A549 (cell line): ENCODE data around the gene CDC14B. TPM values are rescaled to one million over a fixed set of nuclear protein-coding genes. Genes with fewer than 3 reads are reported as not detected.
A peak's percentile ranks its signal among the peaks of the same experiment; 100 is the strongest.

Experiments
- ATAC-seq, 2 experiments: fragments of 200-7000 bp in 1 of 2; fragments of >200 bp in 1 of 2; cut with Nextera tagmentation in 1 of 2; cut with Tn5 transposase in 1 of 2; 3 replicates each; pipeline versions ENCODE4 v1.8.0 to v1.9.1; 2018 to 2020; ENCODE audit warnings: mild to moderate bottlenecking in 1 of 2, moderate library complexity in 1 of 2
- CTCF ChIA-PET: fragments of 300-600 bp; sonication (Branson Sonifier 250); formaldehyde crosslinking; extraction: SDS; loops from one replicate; lab custom pipeline; 2021; ENCODE audit warnings: antibody characterized with exemption, inconsistent platforms; lab: Yijun Ruan, JAX
- POLR2A ChIA-PET: fragments of 350-600 bp; formaldehyde crosslinking; extraction: SDS; loops from one replicate; lab custom pipeline; 2021; ENCODE audit warnings: antibody characterized with exemption, inconsistent platforms; lab: Yijun Ruan, JAX
- DNase-seq, 2 experiments: peaks; one replicate each; pipeline versions ENCODE4 v3.0.0 to v3.0.0-alpha.2; 2011 to 2016; ENCODE audit warnings: low read depth in 1 of 2, low spot score in 1 of 2
- FAIRE-seq: peaks from 2 replicates; lab custom pipeline; 2011; peaks lifted over from hg19 to GRCh38; lab: Jason Lieb, UNC
- H3K27ac ChIP-seq, 2 experiments: fragments of >200 bp; sonication (Bioruptor Twin); formaldehyde crosslinking; 3 replicates each; pipeline ENCODE4 v1.5.1; 2016 to 2017
- H3K4me1 ChIP-seq: fragments of >200 bp; sonication (Bioruptor Twin); formaldehyde crosslinking; 3 replicates; pipeline ENCODE4 v1.6.1; 2016
- H3K4me2 ChIP-seq: fragments of >200 bp; sonication (Bioruptor Twin); formaldehyde crosslinking; 3 replicates; pipeline ENCODE4 v1.6.1; 2016
- H3K4me3 ChIP-seq: fragments of >200 bp; sonication (Bioruptor Twin); formaldehyde crosslinking; 3 replicates; pipeline ENCODE4 v1.5.1; 2016
- H3K9me3 ChIP-seq: fragments of >200 bp; sonication (Bioruptor Twin); formaldehyde crosslinking; 3 replicates; pipeline ENCODE4 v1.6.1; 2016
- BHLHE40 ChIP-seq: IDR thresholded peaks from 2 replicates; pipeline ENCODE4 v1.6.1; 2012; ENCODE audit warnings: low read depth, low read length, inconsistent platforms
- CBX2 ChIP-seq: fragments of 200-600 bp; sonication (generic); IDR thresholded peaks from 2 replicates; pipeline ENCODE4 v1.6.1; 2016; ENCODE audit warnings: low read depth, mild to moderate bottlenecking, borderline replicate concordance
- ESRRA ChIP-seq: fragments of 150-350 bp; IDR thresholded peaks from 2 replicates; pipeline ENCODE4 v1.6.1; 2014; ENCODE audit warnings: mild to moderate bottlenecking, low read length, borderline replicate concordance
- FOSL2 ChIP-seq, 2 experiments: fragments of 450-650 bp in 1 of 2; fragments of >200 bp in 1 of 2; sonication (Bioruptor Twin) in 1 of 2; formaldehyde crosslinking; IDR thresholded peaks; 2 replicates each; pipeline versions ENCODE4 v1.5.0 to v1.6.1; 2016 to 2020; ENCODE audit warnings: mild to moderate bottlenecking in 1 of 2, moderate library complexity in 1 of 2
- HDAC2 ChIP-seq: fragments of 200-600 bp; sonication (generic); IDR thresholded peaks from 2 replicates; pipeline ENCODE4 v1.6.1; 2016
- HEYL ChIP-seq: fragments of 250-450 bp; sonication (Bioruptor Pico); IDR thresholded peaks from 2 replicates; pipeline ENCODE4 v1.8.0; 2021; ENCODE audit warnings: mild to moderate bottlenecking, moderate library complexity
- HOXA7 ChIP-seq: fragments of 250-450 bp; sonication (Bioruptor Pico); IDR thresholded peaks from 2 replicates; pipeline ENCODE4 v1.5.0; 2020; ENCODE audit warnings: mild to moderate bottlenecking, moderate library complexity
- HOXB13 ChIP-seq: fragments of 250-450 bp; sonication (Bioruptor Pico); IDR thresholded peaks from 2 replicates; pipeline ENCODE4 v1.5.0; 2020; ENCODE audit warnings: low read depth, mild to moderate bottlenecking, moderate library complexity
- JUNB ChIP-seq: fragments of >200 bp; sonication (Bioruptor Twin); formaldehyde crosslinking; IDR thresholded peaks from 2 replicates; pipeline ENCODE4 v1.6.1; 2016
- KDM5A ChIP-seq: fragments of 200-600 bp; sonication (generic); IDR thresholded peaks from 2 replicates; pipeline ENCODE4 v1.6.1; 2016; ENCODE audit warnings: antibody characterized with exemption, mild to moderate bottlenecking
- MAFK ChIP-seq: fragments of 450-650 bp; IDR thresholded peaks from 2 replicates; pipeline ENCODE4 v1.6.1; 2014; ENCODE audit not compliant: partially characterized antibody
- NPAS2 ChIP-seq: fragments of 250-450 bp; sonication (Bioruptor Pico); IDR thresholded peaks from 2 replicates; pipeline ENCODE4 v1.8.0; 2022; ENCODE audit warnings: mild to moderate bottlenecking, moderate library complexity, borderline replicate concordance
- NR3C1 ChIP-seq: fragments of >200 bp; sonication (Bioruptor Twin); formaldehyde crosslinking; IDR thresholded peaks from 3 replicates; pipeline ENCODE4 v1.6.1; 2017
- PHF8 ChIP-seq: fragments of 200-600 bp; sonication (generic); IDR thresholded peaks from 2 replicates; pipeline ENCODE4 v1.6.1; 2016; ENCODE audit warnings: low read depth, mild to moderate bottlenecking, antibody characterized with exemption, moderate library complexity, borderline replicate concordance
- RAD21 ChIP-seq, 2 experiments: fragments of >200 bp in 1 of 2; sonication (Bioruptor Twin) in 1 of 2; formaldehyde crosslinking in 1 of 2; IDR thresholded peaks in 1 of 2; conservative IDR thresholded peaks in 1 of 2; 2 replicates in 1 of 2; 3 replicates in 1 of 2; pipeline ENCODE4 v1.6.1; 2012 to 2018; ENCODE audit warnings: inconsistent platforms in 1 of 2
- RCOR1 ChIP-seq: fragments of 150-350 bp; IDR thresholded peaks from 2 replicates; pipeline ENCODE4 v1.6.1; 2014; ENCODE audit warnings: antibody characterized with exemption, low read length, low read depth
- RNF2 ChIP-seq: fragments of 200-600 bp; sonication (generic); IDR thresholded peaks from 2 replicates; pipeline ENCODE4 v1.6.1; 2016; ENCODE audit warnings: low read depth, mild to moderate bottlenecking, antibody characterized with exemption, moderate library complexity, borderline replicate concordance
- SMC3 ChIP-seq: fragments of >200 bp; sonication (Bioruptor Twin); formaldehyde crosslinking; IDR thresholded peaks from 3 replicates; pipeline ENCODE4 v1.6.1; 2018; ENCODE audit warnings: inconsistent platforms
- SREBF2 ChIP-seq: fragments of 450-650 bp; IDR thresholded peaks from 2 replicates; pipeline ENCODE4 v1.6.1; 2014; ENCODE audit warnings: mild to moderate bottlenecking, moderate library complexity
- TFCP2L1 ChIP-seq: fragments of 250-450 bp; sonication (Bioruptor Pico); IDR thresholded peaks from 2 replicates; pipeline ENCODE4 v1.5.0; 2021; ENCODE audit warnings: mild to moderate bottlenecking
- TP53 ChIP-seq: fragments of 250-450 bp; sonication (Bioruptor Pico); IDR thresholded peaks from 2 replicates; pipeline ENCODE4 v1.5.0; 2021; ENCODE audit warnings: mild to moderate bottlenecking, moderate library complexity
- ZC3H11A ChIP-seq: fragments of 450-650 bp; IDR thresholded peaks from 2 replicates; pipeline ENCODE4 v1.6.1; 2014; ENCODE audit warnings: antibody characterized with exemption, mild to moderate bottlenecking
- WGBS: methylation state at CpG from one replicate; pipeline ENCODE4 v1.1.6; 2017; ENCODE audit errors: missing lambda C conversion rate; 5-methylcytosine and 5-hydroxymethylcytosine counted together
- polyA plus RNA-seq, 4 experiments: library from polyadenylated mRNA; depleted of rRNA in 3 of 4; stranded (reverse); fragments of >200 nt; fragmentation: RNase III in 1 of 4; extraction: RNeasy Plus Mini Kit Qiagen cat#74134 plus additional on column Dnase treatment in 1 of 4; gene quantifications; 2 replicates in 3 of 4; 3 replicates in 1 of 4; pipeline ENCODE4 v1.2.3, GENCODE V29; 2011 to 2017
- TF ChIP-seq, protein P1 (sequence below): fragments of 150-350 bp; IDR thresholded peaks from 2 replicates; pipeline ENCODE4 v1.6.1; 2014; ENCODE audit warnings: low read depth, mild to moderate bottlenecking, low read length
- TF ChIP-seq, protein P2 (sequence below): fragments of >200 bp; sonication (Bioruptor Twin); formaldehyde crosslinking; IDR thresholded peaks from 2 replicates; pipeline ENCODE4 v1.6.1; 2016
- TF ChIP-seq, protein P3 (sequence below): fragments of 250-450 bp; sonication (Bioruptor Pico); IDR thresholded peaks from 2 replicates; pipeline ENCODE4 v1.5.0; 2020; ENCODE audit warnings: low read depth, mild to moderate bottlenecking, moderate library complexity
- TF ChIP-seq, protein P4 (sequence below): IDR thresholded peaks from 2 replicates; pipeline ENCODE4 v1.6.1; 2012; ENCODE audit warnings: low read depth, borderline replicate concordance

The CDC14B gene
- polyA plus RNA-seq, 2 of the 4 experiments (the other 2 are of a cell fraction), result 9.9 to 17.3 TPM

DNA sequence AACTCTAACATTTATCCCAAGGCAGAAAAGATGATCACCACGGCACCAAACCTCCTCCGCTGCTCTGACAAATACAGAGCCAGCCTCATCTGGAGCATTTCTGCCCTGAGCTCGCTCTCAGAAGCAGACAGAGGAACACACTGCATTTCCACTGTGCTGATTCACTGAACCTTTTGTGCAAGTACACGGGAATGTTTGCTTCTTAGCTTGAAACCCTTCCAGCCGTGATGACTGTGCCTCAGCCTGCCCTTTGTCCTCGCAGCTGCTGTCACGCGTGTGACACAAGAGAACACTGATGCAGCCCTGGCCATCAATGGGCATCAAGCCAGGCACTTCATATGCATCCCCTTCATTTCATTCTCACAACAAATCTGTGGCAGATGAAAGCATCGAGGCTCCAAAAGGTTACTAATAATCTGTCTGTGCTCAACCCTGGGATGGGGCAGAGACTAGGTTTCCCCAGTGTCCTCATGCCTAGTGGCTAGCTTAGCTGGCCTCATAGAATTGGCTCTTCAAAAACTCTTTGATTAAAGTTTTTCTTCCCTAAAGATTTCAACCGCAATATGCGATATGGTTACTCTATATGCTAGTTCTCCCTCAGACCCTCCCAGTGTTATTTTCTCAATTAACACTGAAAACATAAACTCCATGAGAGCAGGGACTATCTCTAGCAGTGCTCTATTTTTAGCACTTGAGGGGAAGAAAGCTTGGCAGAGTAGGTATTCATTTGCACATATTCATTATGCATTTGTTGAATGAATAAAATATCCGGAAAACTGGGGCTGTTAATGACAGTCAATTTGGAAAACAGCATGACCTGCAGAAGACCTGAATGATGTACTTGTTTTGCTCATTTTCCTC is 7.3 kb downstream of the CDC14B start (continued):
- TF ChIP-seq, protein P1, sequence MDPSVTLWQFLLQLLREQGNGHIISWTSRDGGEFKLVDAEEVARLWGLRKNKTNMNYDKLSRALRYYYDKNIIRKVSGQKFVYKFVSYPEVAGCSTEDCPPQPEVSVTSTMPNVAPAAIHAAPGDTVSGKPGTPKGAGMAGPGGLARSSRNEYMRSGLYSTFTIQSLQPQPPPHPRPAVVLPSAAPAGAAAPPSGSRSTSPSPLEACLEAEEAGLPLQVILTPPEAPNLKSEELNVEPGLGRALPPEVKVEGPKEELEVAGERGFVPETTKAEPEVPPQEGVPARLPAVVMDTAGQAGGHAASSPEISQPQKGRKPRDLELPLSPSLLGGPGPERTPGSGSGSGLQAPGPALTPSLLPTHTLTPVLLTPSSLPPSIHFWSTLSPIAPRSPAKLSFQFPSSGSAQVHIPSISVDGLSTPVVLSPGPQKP, result no peak
- TF ChIP-seq RAD21 (conservative IDR thresholded peaks at IDR 0.05 in 1 of 2, IDR thresholded peaks at IDR 0.05 in 1 of 2) (no peak), FOSL2 (IDR thresholded peaks at IDR 0.05) (no peak), FOSL2 (CRISPR knock-in tag; IDR thresholded peaks at IDR 0.05) (peak; percentile 63), BHLHE40 (0 out of 2 replicates have a peak, but pooled peaks have one; percentile 29), PHF8 (no peak), SREBF2 (no peak), HOXB13 (CRISPR knock-in tag) (no peak), TP53 (CRISPR knock-in tag) (no peak), MAFK (peak; percentile 69), NPAS2 (no peak)

DNA sequence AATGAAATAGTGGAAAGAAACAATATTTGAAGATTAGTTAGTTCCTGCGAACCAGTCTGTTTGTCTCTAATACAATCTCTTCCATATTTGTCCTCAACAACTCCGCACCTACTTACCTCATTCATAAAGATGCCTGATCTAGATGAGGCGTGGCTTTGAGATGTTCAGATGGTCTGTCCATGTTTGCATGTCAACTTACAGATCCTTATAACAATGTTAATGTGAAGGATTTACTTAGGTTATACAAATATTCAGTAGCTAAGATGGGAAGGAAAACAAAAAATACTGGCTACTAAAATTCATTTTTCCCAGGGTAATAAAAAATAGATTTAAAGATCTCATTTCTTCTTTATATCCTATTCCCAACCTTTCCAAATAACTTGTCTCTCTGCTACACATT is 8.3 kb downstream of the CDC14B start:
- Histone ChIP-seq H3K4me1 (peaks cover 50% of the 10 kb centered on the region), H3K27ac (peak overlapping the region; percentile 41 to 66; a peak in 3 of 6 replicates), H3K9me3 (no peaks in the 10 kb centered on the region), H3K4me2 (peak overlapping the region; percentile 76), H3K4me3 (no peak overlapping the region)
- no peak for ATAC-seq
- no peak for TF ChIP-seq TFCP2L1 (CRISPR knock-in tag)
- TF ChIP-seq, protein P2, sequence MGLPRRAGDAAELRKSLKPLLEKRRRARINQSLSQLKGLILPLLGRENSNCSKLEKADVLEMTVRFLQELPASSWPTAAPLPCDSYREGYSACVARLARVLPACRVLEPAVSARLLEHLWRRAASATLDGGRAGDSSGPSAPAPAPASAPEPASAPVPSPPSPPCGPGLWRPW, result no peak
- TF ChIP-seq RNF2, result no peak
- TF ChIP-seq CBX2, result no peak
- no peak for TF ChIP-seq NR3C1
- WGBS, result 71% methylated on average over 3 of the region's 3 CpGs
- DNase-seq, result no peak
- ChIA-PET CTCF (interaction anchor here (0.6 to 1.1 kb wide), 2 partner anchors 63 to 264 kb away, joined by 3 to 5 read pairs; no protein-coding TSS in a partner anchor), POLR2A (interaction anchor here (1.1 to 1.6 kb wide), 3 partner anchors 43 to 162 kb away, joined by 3 to 6 read pairs (median 5); no protein-coding TSS in a partner anchor)
- peak; percentile 18 for FAIRE-seq

DNA sequence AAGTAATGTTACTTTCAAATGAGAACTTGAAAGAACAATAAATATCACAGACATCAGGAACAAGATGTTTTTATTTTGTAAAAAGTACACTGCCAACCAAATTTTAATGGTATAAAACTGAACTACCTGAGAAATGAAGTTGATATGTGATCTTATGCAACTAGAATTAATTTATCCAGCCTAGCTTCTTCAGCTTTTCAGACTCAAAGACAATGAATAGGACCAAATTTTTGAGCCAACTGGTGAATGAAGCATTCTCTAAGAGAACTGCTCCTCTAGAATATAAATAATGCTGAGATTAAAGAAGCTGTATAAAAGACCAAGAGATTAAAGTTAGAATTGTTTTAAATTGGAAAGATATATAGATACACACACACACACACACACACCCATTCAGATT is 9.9 kb downstream of the CDC14B start:
- H3K27ac ChIP-seq, result no peak overlapping the region
- peaks cover 45% of the 10 kb centered on the region for H3K4me1 ChIP-seq
- CTCF ChIA-PET, result no interaction called here
- ATAC-seq (no peak), DNase-seq (no peak), FAIRE-seq (no peak)
- POLR2A ChIA-PET, result no interaction called here
- H3K4me3 ChIP-seq, result no peak overlapping the region
- no peak for TF ChIP-seq RCOR1
- no peak for TF ChIP-seq RNF2
- TF ChIP-seq HDAC2, result no peak
- no peak for TF ChIP-seq HOXA7 (CRISPR knock-in tag)
- no peak for TF ChIP-seq NPAS2
- TF ChIP-seq, protein P3, sequence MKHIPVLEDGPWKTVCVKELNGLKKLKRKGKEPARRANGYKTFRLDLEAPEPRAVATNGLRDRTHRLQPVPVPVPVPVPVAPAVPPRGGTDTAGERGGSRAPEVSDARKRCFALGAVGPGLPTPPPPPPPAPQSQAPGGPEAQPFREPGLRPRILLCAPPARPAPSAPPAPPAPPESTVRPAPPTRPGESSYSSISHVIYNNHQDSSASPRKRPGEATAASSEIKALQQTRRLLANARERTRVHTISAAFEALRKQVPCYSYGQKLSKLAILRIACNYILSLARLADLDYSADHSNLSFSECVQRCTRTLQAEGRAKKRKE (CRISPR knock-in tag), result no peak
- TF ChIP-seq, protein P4, sequence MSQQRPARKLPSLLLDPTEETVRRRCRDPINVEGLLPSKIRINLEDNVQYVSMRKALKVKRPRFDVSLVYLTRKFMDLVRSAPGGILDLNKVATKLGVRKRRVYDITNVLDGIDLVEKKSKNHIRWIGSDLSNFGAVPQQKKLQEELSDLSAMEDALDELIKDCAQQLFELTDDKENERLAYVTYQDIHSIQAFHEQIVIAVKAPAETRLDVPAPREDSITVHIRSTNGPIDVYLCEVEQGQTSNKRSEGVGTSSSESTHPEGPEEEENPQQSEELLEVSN, result no peak
- TF ChIP-seq SMC3, result no peak
- no peak for TF ChIP-seq ZC3H11A
- no peak for TF ChIP-seq RAD21 (conservative IDR thresholded peaks at IDR 0.05 in 1 of 2, IDR thresholded peaks at IDR 0.05 in 1 of 2)
- TF ChIP-seq JUNB, result no peak
- TF ChIP-seq HEYL (CRISPR knock-in tag), result no peak
- TF ChIP-seq ESRRA, result no peak
- no peak for TF ChIP-seq MAFK
- TF ChIP-seq KDM5A, result no peak
- no peaks in the 10 kb centered on the region for H3K9me3 ChIP-seq
- H3K4me2 ChIP-seq, result no peak overlapping the region
